HUES6 (cell line): ENCODE measurements around the gene RPL36AL.
A peak's percentile ranks its signal among the peaks of the same experiment; 100 is the strongest.
"Not testable (repeated sequence)": the region's sequence is repeated elsewhere in the genome, so short reads cannot be mapped to it uniquely, and the experiment has no call there.

Source experiments
- H3K27ac ChIP-seq: 2 replicates; pipeline ENCODE4 v1.7.0; 2013; ENCODE audit warnings: low read depth, mild to moderate bottlenecking, low read length, inconsistent platforms
- H3K27me3 ChIP-seq: 2 replicates; pipeline ENCODE4 v1.6.1; 2013; ENCODE audit warnings: low read length; ENCODE audit not compliant: control insufficient read depth, insufficient read depth
- H3K36me3 ChIP-seq: 2 replicates; pipeline ENCODE4 v1.6.1; 2013; ENCODE audit warnings: low read length; ENCODE audit not compliant: control insufficient read depth, insufficient read depth
- H3K4me1 ChIP-seq: 2 replicates; pipeline ENCODE4 v1.6.1; 2013; ENCODE audit warnings: low read length; ENCODE audit not compliant: control insufficient read depth, insufficient read depth
- H3K4me3 ChIP-seq: 2 replicates; pipeline ENCODE4 v1.5.1; 2013; ENCODE audit warnings: low read depth, low read length
- H3K9ac ChIP-seq: one replicate; pipeline ENCODE4 v1.6.1; 2013; ENCODE audit warnings: mild to moderate bottlenecking, low read length
- H3K9me3 ChIP-seq: 2 replicates; pipeline ENCODE4 v1.6.1; 2013; ENCODE audit warnings: low read depth, low read length; ENCODE audit not compliant: control insufficient read depth, insufficient read depth

The RPL36AL gene

DNA sequence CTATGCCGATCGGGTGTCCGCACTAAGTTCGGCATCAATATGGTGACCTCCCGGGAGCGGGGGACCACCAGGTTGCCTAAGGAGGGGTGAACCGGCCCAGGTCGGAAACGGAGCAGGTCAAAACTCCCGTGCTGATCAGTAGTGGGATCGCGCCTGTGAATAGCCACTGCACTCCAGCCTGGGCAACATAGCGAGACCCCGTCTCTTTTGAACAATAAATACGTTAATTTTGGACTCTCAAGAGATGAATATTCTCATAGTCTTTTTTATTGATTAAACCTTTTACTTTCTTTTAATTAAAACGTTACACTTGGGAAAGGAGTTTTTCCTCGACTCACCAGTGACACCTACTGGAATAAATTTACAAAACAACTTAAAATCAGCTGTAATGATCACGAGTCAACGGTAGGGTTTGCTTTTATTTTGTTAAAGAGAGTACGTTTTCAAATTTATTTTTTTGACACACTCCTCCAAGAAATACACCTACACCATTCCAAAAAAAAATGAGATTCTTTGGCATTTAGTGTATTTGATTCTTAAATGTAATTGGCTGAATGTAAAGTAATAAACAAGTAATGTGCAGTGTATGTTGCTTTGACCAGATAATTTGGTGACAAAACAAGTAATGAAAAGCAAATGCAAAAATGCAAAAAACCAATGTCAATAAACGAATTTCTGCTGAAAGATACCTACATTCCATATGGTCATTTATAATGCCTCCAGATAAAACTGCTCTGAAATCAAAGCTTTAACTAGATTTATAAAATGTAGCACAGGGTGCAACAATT, 33.6 kb downstream of the RPL36AL start:
- no peaks in the 10 kb centered on the region for H3K9me3 ChIP-seq
- no peak overlapping the region for H3K27ac ChIP-seq
- H3K27me3 ChIP-seq: no peaks in the 10 kb centered on the region
- H3K9ac ChIP-seq: no peak overlapping the region
- H3K4me1 ChIP-seq: peaks cover 9% of the 10 kb centered on the region; the same call in 1 of the 2 replicates
- peaks cover 39% of the 10 kb centered on the region for H3K36me3 ChIP-seq
- peak overlapping the region; percentile 87 for H3K4me3 ChIP-seq

DNA sequence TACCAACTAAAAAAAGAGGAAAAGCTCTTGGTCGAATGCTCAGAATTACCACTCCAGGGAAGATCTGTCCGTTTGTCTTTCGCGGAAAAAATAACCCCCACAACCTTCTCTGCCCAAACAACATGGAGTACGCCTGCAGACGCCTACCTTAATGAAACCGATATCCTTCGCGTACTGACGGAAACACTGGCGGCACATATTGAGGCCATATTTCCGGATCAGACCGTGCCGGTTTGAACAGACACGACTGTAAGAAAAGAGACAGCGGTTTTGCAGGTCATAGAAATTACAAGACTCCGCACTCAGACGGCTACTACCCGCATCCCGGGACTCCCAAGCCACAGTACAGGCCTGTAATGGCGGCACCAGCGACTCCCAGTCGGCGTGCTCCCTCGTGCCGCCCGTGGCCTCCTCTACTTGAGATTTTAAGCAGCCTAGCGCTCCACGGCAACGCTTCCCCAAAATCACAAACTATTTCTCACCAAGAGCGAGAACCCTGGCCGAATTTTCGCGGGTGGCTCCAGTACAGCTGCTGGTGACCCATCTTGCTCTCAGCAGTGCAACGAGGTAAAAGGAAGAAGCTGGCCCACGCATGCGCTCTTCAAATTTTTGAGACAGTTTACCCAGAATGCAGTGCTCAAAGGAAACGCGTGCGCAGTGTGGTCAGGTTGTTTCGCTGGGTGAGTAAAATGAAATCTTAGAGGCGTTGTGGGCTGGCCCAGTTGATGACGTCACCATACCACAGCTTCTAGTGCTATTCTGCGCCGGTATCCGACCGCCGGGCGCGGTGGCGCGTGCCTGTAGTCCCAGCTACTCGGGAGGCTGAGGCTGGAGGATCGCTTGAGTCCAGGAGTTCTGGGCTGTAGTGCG, 34.4 kb downstream of the RPL36AL start, which contains the start of gene RPS29:
RPS29 (minus strand) TSS at position 578 of the 870 bp plus-strand sequence; CDS start at position 544, 34 bp downstream.
- Histone ChIP-seq H3K4me3 (peak within 1 kb of the TSS; percentile 87), H3K36me3 (peaks cover 39% of the 10 kb centered on the region), H3K9me3 (no peaks in the 10 kb centered on the region), H3K27me3 (no peaks in the 10 kb centered on the region), H3K9ac (peak within 1 kb of the TSS; percentile 99), H3K27ac (peak within 1 kb of the TSS; percentile 95), H3K4me1 (peaks cover 9% of the 10 kb centered on the region; the same call in 1 of the 2 replicates)

- not testable (repeated sequence) for H3K9me3 ChIP-seq, H3K4me1 ChIP-seq, H3K27me3 ChIP-seq
- H3K9ac ChIP-seq: peak overlapping the region; percentile 99
- H3K27ac ChIP-seq: peak overlapping the region; percentile 95
- peaks cover 41% of the 10 kb centered on the region for H3K36me3 ChIP-seq
- H3K4me3 ChIP-seq: peak overlapping the region; percentile 87
Observed at GRCh38 chr14:49584981-49585640, 35.3 kb downstream of the RPL36AL start.

DNA sequence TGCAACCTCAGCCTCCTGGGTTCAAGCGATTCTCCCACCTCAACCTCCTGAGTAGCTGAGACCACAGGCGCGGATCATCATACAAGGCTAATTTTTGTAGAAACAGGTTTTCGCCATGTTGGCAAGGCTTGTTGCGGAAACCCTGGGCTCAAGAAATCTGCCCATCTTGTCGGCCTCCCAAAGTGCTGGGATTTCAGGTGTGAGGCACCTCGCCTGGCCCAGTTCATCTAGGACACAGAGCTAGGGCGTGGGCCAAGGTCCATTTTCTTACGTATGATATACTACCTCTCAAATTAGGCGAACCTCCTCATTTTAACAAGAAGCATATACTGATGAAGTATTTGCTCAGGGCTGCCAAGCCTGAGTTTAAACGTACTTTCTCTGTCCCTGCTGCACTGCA, 36.4 kb downstream of the RPL36AL start:
- Histone ChIP-seq H3K36me3 (peaks cover 43% of the 10 kb centered on the region), H3K4me3 (peak overlapping the region; percentile 87), H3K9me3 (no peaks in the 10 kb centered on the region), H3K27ac (peak overlapping the region; percentile 56; the same call in 1 of the 2 replicates), H3K27me3 (no peaks in the 10 kb centered on the region), H3K9ac (peak overlapping the region; percentile 99), H3K4me1 (peaks cover 9% of the 10 kb centered on the region; the same call in 1 of the 2 replicates)

DNA sequence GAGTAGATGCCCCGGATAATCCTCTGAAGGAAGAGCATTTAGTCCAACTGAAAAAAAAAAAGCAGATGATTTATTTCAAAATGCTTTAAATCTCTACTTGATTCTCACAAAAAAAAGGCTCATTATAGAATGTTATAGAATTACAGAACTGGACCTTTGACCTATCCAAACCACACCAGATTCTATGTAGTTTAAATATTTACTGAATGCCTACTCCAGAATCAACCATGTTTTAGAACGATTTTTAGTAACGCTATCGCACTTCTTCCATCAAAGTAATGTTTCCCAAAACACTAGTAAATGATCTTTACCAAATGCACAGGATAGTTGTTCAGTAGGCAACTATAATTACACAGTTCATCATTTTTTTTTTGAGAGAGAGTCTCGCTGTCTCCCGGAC, 36.8 kb downstream of the RPL36AL start:
- Histone ChIP-seq H3K27ac (0 out of 2 replicates have a peak overlapping the region, but pooled peaks have one; percentile 56), H3K9me3 (no peaks in the 10 kb centered on the region), H3K36me3 (peaks cover 43% of the 10 kb centered on the region), H3K4me3 (peak overlapping the region; percentile 87), H3K9ac (peak overlapping the region; percentile 99), H3K27me3 (no peaks in the 10 kb centered on the region), H3K4me1 (peaks cover 9% of the 10 kb centered on the region; the same call in 1 of the 2 replicates)

DNA sequence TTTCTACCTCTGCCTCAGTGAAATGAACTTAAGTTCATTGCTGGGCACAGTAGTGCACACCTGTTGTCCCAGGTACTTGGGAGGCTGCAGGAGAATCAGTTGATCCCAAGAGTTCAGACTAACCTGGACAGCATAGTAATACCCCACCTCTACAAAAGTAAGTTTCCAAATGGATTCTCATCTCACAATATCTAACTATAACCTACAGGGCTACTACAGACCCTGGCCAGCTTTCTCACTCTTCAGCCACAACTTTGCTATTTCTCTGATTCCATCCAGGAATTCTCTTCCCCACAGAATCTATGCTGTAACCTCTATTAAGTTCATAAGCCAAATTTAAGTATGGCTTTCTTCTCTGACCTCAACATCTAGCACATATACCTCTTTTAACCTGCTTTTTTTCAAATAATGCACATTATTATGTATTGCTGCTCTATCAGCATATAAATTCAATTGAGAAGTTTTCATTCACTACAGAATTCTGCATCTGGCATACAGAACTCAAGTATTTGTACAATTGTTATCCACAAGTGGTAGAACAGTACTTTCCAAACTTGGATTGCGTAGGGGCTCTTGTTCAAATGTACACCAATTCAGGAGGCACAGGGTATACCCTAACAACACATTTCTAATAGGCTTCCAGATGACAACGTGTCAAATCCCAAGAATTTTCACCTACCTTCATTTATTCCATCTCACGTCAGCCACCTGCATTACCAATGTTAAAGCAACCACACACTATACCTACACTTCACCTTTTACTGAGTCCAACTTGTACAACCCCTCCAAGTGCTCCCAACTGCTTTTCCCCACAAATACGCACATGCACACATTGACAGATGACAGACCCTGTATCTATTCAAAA, 38.1 kb downstream of the RPL36AL start:
- H3K9ac ChIP-seq: no peak overlapping the region
- peaks cover 49% of the 10 kb centered on the region for H3K36me3 ChIP-seq
- H3K4me1 ChIP-seq: peaks cover 9% of the 10 kb centered on the region; the same call in 1 of the 2 replicates
- H3K9me3 ChIP-seq: no peaks in the 10 kb centered on the region
- no peak overlapping the region for H3K27ac ChIP-seq
- no peak overlapping the region for H3K4me3 ChIP-seq
- no peaks in the 10 kb centered on the region for H3K27me3 ChIP-seq

DNA sequence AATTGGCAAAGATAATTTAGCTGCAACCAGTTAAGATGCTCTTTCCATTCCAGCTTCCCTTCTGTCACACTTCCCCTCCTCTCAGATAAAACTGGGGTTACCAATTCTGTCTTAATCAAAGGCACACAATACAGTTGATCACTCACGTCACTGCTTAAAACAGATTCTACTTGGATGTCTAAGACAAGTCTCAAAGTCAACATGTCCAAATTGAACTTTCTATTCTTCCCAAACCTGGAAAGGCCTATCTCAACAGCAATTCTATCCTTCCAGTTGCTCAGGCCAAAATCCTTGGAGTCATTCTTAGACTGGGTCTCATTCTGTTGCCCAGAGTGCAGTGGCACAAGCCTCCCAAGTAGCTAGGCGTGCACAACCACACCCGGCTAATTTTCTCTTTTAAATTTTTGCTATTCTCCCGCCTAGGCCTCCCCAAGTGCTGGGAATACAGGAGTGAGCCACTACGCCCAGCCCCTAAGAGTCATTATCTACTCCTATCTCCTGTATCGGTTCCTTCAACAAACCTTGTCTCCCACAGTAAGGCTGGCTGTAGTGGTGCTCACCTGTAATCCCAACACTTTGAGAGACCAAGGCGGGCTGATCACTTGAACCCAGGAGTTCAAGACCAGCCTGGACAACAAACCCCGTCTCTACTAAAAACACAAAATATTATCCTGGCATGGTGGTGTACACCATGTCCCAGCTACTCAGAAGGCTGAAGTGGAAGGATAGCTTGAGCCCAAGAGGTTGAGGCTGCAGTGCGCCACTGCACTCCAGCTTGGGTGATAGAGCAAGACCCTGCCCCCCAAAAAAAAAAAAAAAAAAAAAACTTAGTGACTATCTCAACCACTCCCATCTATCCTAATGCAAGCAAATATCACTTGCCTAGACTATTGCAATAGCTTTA, 39.0 kb downstream of the RPL36AL start:
- H3K27ac ChIP-seq: no peak overlapping the region
- H3K27me3 ChIP-seq: no peaks in the 10 kb centered on the region
- H3K4me1 ChIP-seq: peaks cover 9% of the 10 kb centered on the region; the same call in 1 of the 2 replicates
- peak overlapping the region; percentile 3 for H3K9ac ChIP-seq
- no peaks in the 10 kb centered on the region for H3K9me3 ChIP-seq
- no peak overlapping the region for H3K4me3 ChIP-seq
- H3K36me3 ChIP-seq: peaks cover 57% of the 10 kb centered on the region

DNA sequence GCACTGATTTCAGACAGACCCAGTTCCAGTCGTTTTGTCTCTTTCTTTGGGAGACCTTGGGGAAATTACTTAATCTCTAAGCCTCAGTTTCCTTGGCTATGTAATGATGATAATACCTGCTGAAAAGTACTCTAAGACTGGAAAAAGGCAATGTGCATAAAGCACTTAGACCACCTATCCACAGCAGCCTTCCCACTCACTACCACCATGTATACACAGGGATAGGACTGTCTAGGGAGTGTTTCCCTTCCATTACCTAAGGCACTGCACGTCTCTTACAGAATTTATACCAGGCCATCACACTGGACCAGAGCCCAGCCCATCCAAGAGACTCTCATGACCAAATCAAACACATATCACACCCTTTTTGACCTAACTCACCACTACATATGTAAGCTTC, 40.6 kb downstream of the RPL36AL start:
- Histone ChIP-seq H3K4me1 (peaks cover 9% of the 10 kb centered on the region; the same call in 1 of the 2 replicates), H3K27ac (no peak overlapping the region), H3K9ac (no peak overlapping the region), H3K36me3 (peaks cover 60% of the 10 kb centered on the region), H3K27me3 (no peaks in the 10 kb centered on the region), H3K9me3 (no peaks in the 10 kb centered on the region), H3K4me3 (no peak overlapping the region)

GRCh38 chr14:49578141-49578540, 42.3 kb downstream of the RPL36AL start:
- H3K9ac ChIP-seq: no peak overlapping the region
- no peaks in the 10 kb centered on the region for H3K9me3 ChIP-seq
- no peak overlapping the region for H3K4me3 ChIP-seq
- no peak overlapping the region for H3K27ac ChIP-seq
- H3K4me1 ChIP-seq: no peaks in the 10 kb centered on the region
- H3K36me3 ChIP-seq: peaks cover 53% of the 10 kb centered on the region
- no peaks in the 10 kb centered on the region for H3K27me3 ChIP-seq
